Neural progenitor cell (in vitro differentiated cells): ENCODE data around the gene KCNJ10. TPM values are rescaled to one million over a fixed set of nuclear protein-coding genes. Genes with fewer than 3 reads are reported as not detected.

Experiments used
- DNase-seq: peaks from one replicate; pipeline ENCODE4 v3.0.0-alpha.2; 2016; ENCODE audit warnings: low spot score
- H2AFZ ChIP-seq: fragments of 200-600 bp; sonication (generic); replicated peaks from 2 replicates; pipeline ENCODE4 v1.6.1; 2016; ENCODE audit warnings: antibody characterized with exemption
- H3F3A ChIP-seq: fragments of 200-600 bp; sonication (generic); 2 replicates; pipeline ENCODE4 v1.6.1; 2016; ENCODE audit warnings: antibody characterized with exemption, low read depth
- H3K27ac ChIP-seq: fragments of 200-600 bp; sonication (generic); 2 replicates; pipeline ENCODE4 v1.5.1; 2016; ENCODE audit warnings: mild to moderate bottlenecking
- H3K27me3 ChIP-seq: fragments of 200-600 bp; sonication (generic); 2 replicates; pipeline ENCODE4 v1.6.1; 2016; ENCODE audit warnings: mild to moderate bottlenecking, moderate library complexity
- H3K36me3 ChIP-seq: fragments of 200-600 bp; sonication (generic); 2 replicates; pipeline ENCODE4 v1.5.1; 2016
- H3K4me1 ChIP-seq: fragments of 200-600 bp; sonication (generic); 2 replicates; pipeline ENCODE4 v1.6.1; 2016; ENCODE audit warnings: mixed run types
- H3K4me2 ChIP-seq: fragments of 200-600 bp; sonication (generic); 2 replicates; pipeline ENCODE4 v1.6.1; 2016
- H3K4me3 ChIP-seq: fragments of 200-600 bp; sonication (generic); 2 replicates; pipeline ENCODE4 v1.5.1; 2016
- H3K79me2 ChIP-seq: fragments of 200-600 bp; sonication (generic); 2 replicates; pipeline ENCODE4 v1.6.1; 2016; ENCODE audit warnings: low read depth
- H3K9ac ChIP-seq: fragments of 200-600 bp; sonication (generic); 2 replicates; pipeline ENCODE4 v1.6.1; 2016
- H3K9me3 ChIP-seq: fragments of 200-600 bp; sonication (generic); 2 replicates; pipeline ENCODE4 v1.5.1; 2016; ENCODE audit warnings: low read depth
- H4K20me1 ChIP-seq: fragments of 200-600 bp; sonication (generic); 2 replicates; pipeline ENCODE4 v1.6.1; 2016; ENCODE audit warnings: low read depth
- H3K27ac Mint-ChIP-seq: 3 replicates; pipeline ENCODE4 v1.8.0; 2021; ENCODE audit warnings: mixed read lengths
- H3K27me3 Mint-ChIP-seq: 2 replicates; pipeline ENCODE4 v1.8.0; 2022; ENCODE audit warnings: low read depth, mild to moderate bottlenecking, inconsistent platforms, moderate library complexity, mixed read lengths; ENCODE audit not compliant: insufficient read depth
- H3K36me3 Mint-ChIP-seq: 3 replicates; pipeline ENCODE4 v1.8.0; 2021; ENCODE audit warnings: mixed read lengths
- H3K4me1 Mint-ChIP-seq: 3 replicates; pipeline ENCODE4 v1.8.0; 2021; ENCODE audit warnings: mixed read lengths
- H3K4me3 Mint-ChIP-seq: 3 replicates; pipeline ENCODE4 v1.8.0; 2021; ENCODE audit warnings: mild to moderate bottlenecking, moderate library complexity, mixed read lengths
- H3K9me3 Mint-ChIP-seq: 3 replicates; pipeline ENCODE4 v1.8.0; 2020; ENCODE audit warnings: mixed read lengths
- CTCF ChIP-seq: fragments of 200-600 bp; sonication (generic); IDR thresholded peaks from 2 replicates; pipeline ENCODE4 v1.5.1; 2017; ENCODE audit warnings: antibody characterized with exemption, mild to moderate bottlenecking
- EZH2 ChIP-seq: fragments of 200-600 bp; sonication (generic); IDR thresholded peaks from 2 replicates; pipeline ENCODE4 v1.6.1; 2017; ENCODE audit warnings: antibody characterized with exemption, mild to moderate bottlenecking, moderate library complexity
- EZH2phosphoT487 ChIP-seq: fragments of 200-600 bp; sonication (generic); IDR thresholded peaks from 2 replicates; pipeline ENCODE4 v1.6.1; 2017; ENCODE audit warnings: antibody characterized with exemption
- total RNA-seq: library from RNA; depleted of rRNA; stranded (reverse); fragments of >200 nt; gene quantifications from 2 replicates; pipeline ENCODE4 v1.2.3, GENCODE V29; 2015; ENCODE audit warnings: low replicate concordance

KCNJ10 gene
- total RNA-seq, 1 donor from 2014 or later: not detected

DNA sequence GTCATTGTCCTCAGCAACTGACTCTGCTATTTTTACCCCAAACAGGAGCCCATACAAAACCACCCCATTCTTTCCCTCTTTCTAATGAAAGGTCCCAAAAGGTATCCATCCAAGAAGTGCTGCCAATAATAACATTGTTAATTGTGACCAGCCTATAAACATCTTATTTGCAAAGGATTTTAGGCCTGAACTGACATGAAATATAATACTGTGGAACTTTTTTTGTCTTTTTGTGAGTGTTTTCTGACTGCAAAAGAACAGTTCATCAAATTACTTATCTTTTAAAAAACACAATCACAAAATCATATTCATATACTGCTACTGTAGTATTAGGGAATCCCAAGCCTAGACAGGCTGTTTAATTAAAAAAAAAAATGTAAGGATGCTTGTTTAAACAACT, 41.5 kb downstream of the KCNJ10 start:
- Histone ChIP-seq H3K4me3 (no peak overlapping the region), H3F3A (peaks cover 18% of the 10 kb centered on the region), H3K27me3 (peaks cover 11% of the 10 kb centered on the region), H3K79me2 (peaks cover 20% of the 10 kb centered on the region), H3K4me1 (peaks cover 19% of the 10 kb centered on the region), H3K9me3 (no peaks in the 10 kb centered on the region), H3K4me2 (no peak overlapping the region), H2AFZ (no peak overlapping the region), H3K27ac (no peak overlapping the region), H3K36me3 (no peaks in the 10 kb centered on the region), H3K9ac (no peak overlapping the region), H4K20me1 (peaks cover 9% of the 10 kb centered on the region)
- TF ChIP-seq CTCF (no peak), EZH2phosphoT487 (no peak)
- H3K9me3 Mint-ChIP-seq: no peaks in the 10 kb centered on the region
- H3K4me3 Mint-ChIP-seq: no peak overlapping the region
- H3K4me1 Mint-ChIP-seq: peaks cover 32% of the 10 kb centered on the region
- peaks cover 3% of the 10 kb centered on the region for H3K27me3 Mint-ChIP-seq
- DNase-seq: no peak
- no peak overlapping the region for H3K27ac Mint-ChIP-seq
- H3K36me3 Mint-ChIP-seq: no peaks in the 10 kb centered on the region

DNA sequence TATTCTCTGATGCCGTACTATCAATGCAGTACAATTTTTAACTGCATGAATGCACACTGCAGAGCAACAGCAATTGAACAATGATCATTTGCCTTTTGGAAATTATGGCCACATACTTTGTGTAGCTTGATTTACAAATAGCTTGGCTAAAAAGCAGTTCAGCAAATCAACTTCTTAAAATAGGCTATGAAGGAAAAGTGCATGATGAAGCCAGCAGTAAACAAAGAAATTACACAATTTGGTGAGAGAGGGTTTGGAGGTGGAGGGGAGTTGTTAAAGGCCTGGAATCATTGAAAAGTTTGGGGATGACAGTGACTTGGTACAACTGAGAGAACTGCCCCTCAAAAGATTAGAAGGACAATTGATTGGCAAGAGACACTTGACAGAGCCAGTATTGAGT, 44.6 kb downstream of the KCNJ10 start:
- Histone ChIP-seq H2AFZ (no peak overlapping the region), H3K9me3 (no peaks in the 10 kb centered on the region), H3K79me2 (peaks cover 10% of the 10 kb centered on the region), H3K27me3 (no peaks in the 10 kb centered on the region), H3K4me2 (no peak overlapping the region), H3K9ac (no peak overlapping the region), H3F3A (no peaks in the 10 kb centered on the region), H3K4me1 (peaks cover 5% of the 10 kb centered on the region), H3K36me3 (no peaks in the 10 kb centered on the region), H4K20me1 (peaks cover 4% of the 10 kb centered on the region), H3K4me3 (no peak overlapping the region), H3K27ac (no peak overlapping the region)
- Mint-ChIP-seq H3K9me3 (no peaks in the 10 kb centered on the region), H3K4me1 (peaks cover 25% of the 10 kb centered on the region), H3K36me3 (no peaks in the 10 kb centered on the region), H3K4me3 (no peak overlapping the region), H3K27ac (peak overlapping the region; percentile 4), H3K27me3 (no peaks in the 10 kb centered on the region)
- no peak for DNase-seq
- TF ChIP-seq CTCF (no peak), EZH2 (no peak), EZH2phosphoT487 (no peak)

DNA sequence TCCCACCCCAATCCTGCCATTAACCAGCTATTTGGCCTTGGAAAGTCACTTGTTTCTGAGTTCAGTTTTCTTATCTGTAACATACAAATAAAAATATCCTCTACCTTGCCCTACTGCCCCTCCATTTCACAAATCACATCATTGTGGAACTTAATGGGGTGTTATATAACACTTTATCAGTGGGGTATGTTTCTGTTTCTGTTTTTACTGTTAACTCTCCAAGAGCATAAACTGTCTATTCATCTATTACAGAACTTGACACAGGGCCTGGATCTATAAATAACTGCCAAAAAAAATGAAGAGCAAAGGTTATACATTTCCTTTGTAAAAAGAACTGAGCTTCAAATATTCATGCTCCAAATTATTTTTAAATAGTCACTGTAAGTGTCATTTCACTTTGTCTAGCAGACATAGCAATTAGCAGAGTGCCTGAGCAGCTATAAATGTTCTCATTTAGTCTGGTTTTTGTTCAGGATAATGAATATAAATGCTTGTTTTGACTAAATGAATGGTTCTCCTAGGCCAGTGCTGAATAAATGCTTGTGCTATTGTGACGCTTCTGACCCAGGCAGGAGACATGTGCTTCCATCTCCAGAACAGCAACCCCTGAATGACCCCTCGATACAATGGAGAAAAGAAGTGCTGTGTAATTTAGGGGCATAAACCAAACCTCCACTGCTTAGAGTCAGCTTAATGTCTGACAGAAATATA, 45.6 kb downstream of the KCNJ10 start:
- Histone ChIP-seq H3F3A (no peaks in the 10 kb centered on the region), H2AFZ (no peak overlapping the region), H4K20me1 (peaks cover 3% of the 10 kb centered on the region), H3K27ac (no peak overlapping the region), H3K9me3 (no peaks in the 10 kb centered on the region), H3K27me3 (no peaks in the 10 kb centered on the region), H3K4me1 (no peaks in the 10 kb centered on the region), H3K4me3 (no peak overlapping the region), H3K4me2 (no peak overlapping the region), H3K9ac (no peak overlapping the region), H3K36me3 (no peaks in the 10 kb centered on the region), H3K79me2 (peaks cover under 1% of the 10 kb centered on the region)
- Mint-ChIP-seq H3K27me3 (no peaks in the 10 kb centered on the region), H3K4me3 (no peak overlapping the region), H3K36me3 (no peaks in the 10 kb centered on the region), H3K27ac (no peak overlapping the region), H3K4me1 (peaks cover 24% of the 10 kb centered on the region), H3K9me3 (no peaks in the 10 kb centered on the region)
- no peak for TF ChIP-seq EZH2
- no peak for TF ChIP-seq CTCF
- no peak for TF ChIP-seq EZH2phosphoT487
- no peak for DNase-seq
